ENCODE data around the gene TMEM52. TPM values are rescaled to one million over a fixed set of nuclear protein-coding genes. Genes with fewer than 3 reads are reported as not detected.

Gene TMEM52
- total and polyA plus RNA-seq, 2 of the 13 experiments (the other 11 are each of a cell fraction or from before 2014, with no cell fraction given), result 13.2 to 18.7 TPM

- peak; percentile 56; the same call in 1 of the 2 replicates for TF ChIP-seq PATZ1 (CRISPR knock-in tag; IDR thresholded peaks at IDR 0.05)
- TF ChIP-seq ZNF891 (CRISPR knock-in tag; IDR thresholded peaks at IDR 0.05), result peak; percentile 8; the same call in 1 of the 2 replicates
- TF ChIP-seq ZNF607 (CRISPR knock-in tag; IDR thresholded peaks at IDR 0.05; ENCODE audit: borderline replicate concordance), result peak; percentile 45; the same call in 1 of the 2 replicates
- 0 out of 2 replicates have a peak, but pooled peaks have one; percentile 26 for TF ChIP-seq ISX (CRISPR knock-in tag; conservative IDR thresholded peaks at IDR 0.05)
- TF ChIP-seq ZNF431 (CRISPR knock-in tag; IDR thresholded peaks at IDR 0.05; ENCODE audit: borderline replicate concordance, low read depth), result 0 out of 2 replicates have a peak, but pooled peaks have one; percentile 37
- peak; percentile 65 for TF ChIP-seq ARID4A (CRISPR knock-in tag; IDR thresholded peaks at IDR 0.05; ENCODE audit: borderline replicate concordance)
- 0 out of 2 replicates have a peak, but pooled peaks have one; percentile 15 for TF ChIP-seq TFDP1 (CRISPR knock-in tag; IDR thresholded peaks at IDR 0.05; ENCODE audit: borderline replicate concordance)
- TF ChIP-seq BRCA1 (CRISPR knock-in tag; IDR thresholded peaks at IDR 0.05), result 0 out of 2 replicates have a peak, but pooled peaks have one; percentile 13
- TF ChIP-seq ZBTB21 (CRISPR knock-in tag; IDR thresholded peaks at IDR 0.05), result no peak
- peak in 1 of 2 experiments; percentile 15; a peak in 1 of 4 replicates for TF ChIP-seq HMGXB4 (CRISPR knock-in tag; IDR thresholded peaks at IDR 0.05; ENCODE audit: borderline replicate concordance in 1 of 2, low read depth in 1 of 2)
- no peak for TF ChIP-seq SOX6 (IDR thresholded peaks at IDR 0.05)
- TF ChIP-seq SOX6 (CRISPR knock-in tag; IDR thresholded peaks at IDR 0.05), result no peak
- TF ChIP-seq ZNF777 (CRISPR knock-in tag; IDR thresholded peaks at IDR 0.05), result peak; percentile 93
- peak in 1 of 2 experiments; percentile 71; a peak in 2 of 4 replicates for TF ChIP-seq POLR2A (IDR thresholded peaks at IDR 0.05; ENCODE audit: insufficient read depth in 1 of 2, low read depth in 2 of 2, low read length in 2 of 2)
- peak; percentile 59 for TF ChIP-seq RAD21 (CRISPR knock-in tag; IDR thresholded peaks at IDR 0.05)
- peak; percentile 60; the same call in 1 of the 2 replicates for TF ChIP-seq NR0B2 (CRISPR knock-in tag; IDR thresholded peaks at IDR 0.05)
- TF ChIP-seq ATF7-NPFF (CRISPR knock-in tag; IDR thresholded peaks at IDR 0.05; ENCODE audit: low read depth), result peak; percentile 26; the same call in 1 of the 2 replicates
Observed at GRCh38 chr1:1918901-1919303, at the start of gene TMEM52 (continued).
